Measurements from ENCODE around the gene MRPL14.

GRCh38 chr6:44135173-44135758 lies 8.0 kb upstream of the MRPL14 start:
- no peak for TF ChIP-seq CTCF (IDR thresholded peaks at IDR 0.05; ENCODE audit: low read depth, low read length, missing input control)
- TF ChIP-seq SP1 (IDR thresholded peaks at IDR 0.05) = no peak

Measured in liver (tissue), 3 donors.